Measurements from ENCODE around the gene GNG8.

DNA sequence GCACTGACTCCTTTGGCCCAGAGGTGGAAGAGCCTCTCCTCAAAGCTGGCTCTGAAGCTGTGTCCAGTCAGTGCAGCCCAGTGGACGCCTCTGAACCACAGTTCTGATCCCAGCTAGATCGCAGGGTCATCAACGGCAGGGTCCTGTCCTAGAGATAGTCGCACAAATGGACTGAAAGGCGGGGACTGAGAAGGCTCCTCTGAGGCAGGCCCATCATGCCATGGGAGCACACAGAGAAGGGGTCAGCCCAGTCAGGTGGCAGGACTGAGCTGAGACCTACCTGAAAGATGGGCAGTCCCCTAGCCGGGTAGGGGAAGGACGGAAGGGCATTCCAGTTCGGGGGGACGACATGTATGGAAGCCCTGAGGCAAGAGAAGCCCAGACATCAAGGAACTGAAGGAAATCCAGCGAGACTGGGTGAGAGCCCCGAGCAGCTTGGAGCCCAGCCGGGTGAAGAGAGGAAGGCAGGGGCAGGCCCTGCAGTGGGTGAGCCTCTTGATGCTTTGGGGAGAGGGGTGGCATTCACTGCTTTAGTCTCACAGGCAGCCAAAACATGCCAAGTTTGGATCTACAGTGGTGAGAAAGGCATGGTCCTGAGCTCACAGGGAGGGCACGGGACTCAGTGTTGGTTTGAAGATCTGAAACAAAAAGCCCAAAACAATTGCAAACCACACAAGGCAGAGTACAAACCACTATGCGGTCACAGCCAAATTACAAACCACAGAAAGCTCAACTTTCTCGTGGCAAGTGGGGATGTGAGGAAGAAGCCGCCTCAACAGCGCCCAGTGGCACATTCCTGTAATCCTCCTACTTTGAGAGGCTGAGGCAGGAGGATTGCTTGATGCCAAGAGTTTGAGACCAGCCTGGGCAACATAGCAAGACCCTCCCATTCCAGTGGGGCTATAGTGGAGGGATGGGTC is 24.9 kb downstream of the GNG8 start:
- TF ChIP-seq, protein P1, sequence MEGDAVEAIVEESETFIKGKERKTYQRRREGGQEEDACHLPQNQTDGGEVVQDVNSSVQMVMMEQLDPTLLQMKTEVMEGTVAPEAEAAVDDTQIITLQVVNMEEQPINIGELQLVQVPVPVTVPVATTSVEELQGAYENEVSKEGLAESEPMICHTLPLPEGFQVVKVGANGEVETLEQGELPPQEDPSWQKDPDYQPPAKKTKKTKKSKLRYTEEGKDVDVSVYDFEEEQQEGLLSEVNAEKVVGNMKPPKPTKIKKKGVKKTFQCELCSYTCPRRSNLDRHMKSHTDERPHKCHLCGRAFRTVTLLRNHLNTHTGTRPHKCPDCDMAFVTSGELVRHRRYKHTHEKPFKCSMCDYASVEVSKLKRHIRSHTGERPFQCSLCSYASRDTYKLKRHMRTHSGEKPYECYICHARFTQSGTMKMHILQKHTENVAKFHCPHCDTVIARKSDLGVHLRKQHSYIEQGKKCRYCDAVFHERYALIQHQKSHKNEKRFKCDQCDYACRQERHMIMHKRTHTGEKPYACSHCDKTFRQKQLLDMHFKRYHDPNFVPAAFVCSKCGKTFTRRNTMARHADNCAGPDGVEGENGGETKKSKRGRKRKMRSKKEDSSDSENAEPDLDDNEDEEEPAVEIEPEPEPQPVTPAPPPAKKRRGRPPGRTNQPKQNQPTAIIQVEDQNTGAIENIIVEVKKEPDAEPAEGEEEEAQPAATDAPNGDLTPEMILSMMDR (IDR thresholded peaks at IDR 0.05), result no peak
- TF ChIP-seq POLR2A (IDR thresholded peaks at IDR 0.05), result no peak
